Left lung (tissue), 10 donors: ENCODE measurements around the gene CUX1. TPM values are rescaled to one million over a fixed set of nuclear protein-coding genes. Genes with fewer than 3 reads are reported as not detected.
A peak's percentile ranks its signal among the peaks of the same experiment; 100 is the strongest.

Experiments used
- ATAC-seq: fragments of 200-7000 bp; cut with Tn5 transposase; one replicate; pipeline ENCODE4 v1.9.1; 2020; ENCODE audit warnings: moderate library complexity
- DNase-seq, 4 donors: peaks; one replicate each; pipeline ENCODE4 v3.0.0-alpha.2; 2013 to 2020
- H3K27ac ChIP-seq, 2 donors: fragments of 200-600 bp; sonication (generic) in 1 of 2; one replicate each; pipeline versions ENCODE4 v1.5.0 to v1.8.0; 2020 to 2021
- H3K27me3 ChIP-seq, 2 donors: fragments of 200-600 bp; sonication (generic) in 1 of 2; one replicate each; pipeline versions ENCODE4 v1.5.0 to v1.8.0; 2020 to 2021
- H3K36me3 ChIP-seq, 2 donors: fragments of 200-600 bp; sonication (generic) in 1 of 2; one replicate each; pipeline versions ENCODE4 v1.5.0 to v1.8.0; 2020 to 2021
- H3K4me1 ChIP-seq, 2 donors: fragments of 200-600 bp; one replicate each; pipeline ENCODE4 v1.8.0; 2021
- H3K4me3 ChIP-seq, 2 donors: fragments of 200-600 bp; sonication (generic) in 1 of 2; one replicate each; pipeline versions ENCODE4 v1.5.0 to v1.8.0; 2020 to 2021; ENCODE audit warnings: mild to moderate bottlenecking in 1 of 2
- H3K9me3 ChIP-seq, 2 donors: fragments of 200-600 bp; sonication (generic) in 1 of 2; one replicate each; pipeline versions ENCODE4 v1.5.0 to v1.8.0; 2020 to 2021
- CTCF ChIP-seq, 2 donors: fragments of 200-600 bp; sonication (generic) in 1 of 2; IDR thresholded peaks; one replicate each; pipeline versions ENCODE4 v1.5.0 to v1.8.0; 2021; ENCODE audit warnings: antibody characterized with exemption in 2 of 2
- intact Hi-C, 2 donors: fragments of 100-400 bp; cut with DNase I; formaldehyde crosslinking; loops; one replicate each; pipeline versions ENCODE4 v1.11.2 to v1.14.2; 2022
- polyA plus RNA-seq, 6 donors: library from polyadenylated mRNA; unstranded; fragments of 120-200 nt; gene quantifications; one replicate each; pipeline ENCODE4 v1.2.1, GENCODE V29; 2013; ENCODE audit not compliant: insufficient read length in 6 of 6
- total RNA-seq, 2 donors: library from RNA; stranded (reverse); fragmentation: NEBNext Ultra II Directional; extraction: Animal tissue kit (Norgen Biotek cat#: 25700); gene quantifications; one replicate each; pipeline ENCODE4 v1.2.1, GENCODE V29; 2021
- donor health status: DM: no; HTN: yes; CAD: no.
- donor health status: DM: no; HTN: no; CAD: no.

CUX1 gene
- total and polyA plus RNA-seq, 8 donors = 86.4 to 157 (median 96.4) TPM

GRCh38 chr7:102215256-102215655 is 397.8 kb downstream of the CUX1 start:
- Histone ChIP-seq H3K9me3 (no peaks in the 10 kb centered on the region), H3K4me3 (no peak overlapping the region), H3K36me3 (peaks cover 0 to 66% of the 10 kb centered on the region in 2 donors), H3K4me1 (no peaks in the 10 kb centered on the region), H3K27ac (no peak overlapping the region), H3K27me3 (no peaks in the 10 kb centered on the region)
- intact Hi-C loops = no loop called here
- ATAC-seq (no peak), DNase-seq (no peak)
- no peak for TF ChIP-seq CTCF (IDR thresholded peaks at IDR 0.05)

- Histone ChIP-seq H3K4me3 (no peak overlapping the region), H3K36me3 (peaks cover 0 to 64% of the 10 kb centered on the region in 2 donors), H3K9me3 (no peaks in the 10 kb centered on the region), H3K27ac (no peak overlapping the region), H3K4me1 (no peaks in the 10 kb centered on the region), H3K27me3 (no peaks in the 10 kb centered on the region)
- ATAC-seq (no peak), DNase-seq (no peak)
- intact Hi-C loops = no loop called here
- no peak for TF ChIP-seq CTCF (IDR thresholded peaks at IDR 0.05)
These were observed 398.3 kb downstream of the CUX1 start for GRCh38 chr7:102215711-102216110.

- intact Hi-C loops = no loop called here
- Histone ChIP-seq H3K27me3 (no peaks in the 10 kb centered on the region), H3K36me3 (peaks cover 0 to 54% of the 10 kb centered on the region in 2 donors), H3K4me3 (no peak overlapping the region), H3K9me3 (no peaks in the 10 kb centered on the region), H3K27ac (no peak overlapping the region), H3K4me1 (no peaks in the 10 kb centered on the region)
- DNase-seq (no peak), ATAC-seq (no peak)
- TF ChIP-seq CTCF (IDR thresholded peaks at IDR 0.05) = no peak
These were observed 399.3 kb downstream of the CUX1 start for GRCh38 chr7:102216573-102217314.

- Histone ChIP-seq H3K4me1 (no peaks in the 10 kb centered on the region), H3K27me3 (no peaks in the 10 kb centered on the region), H3K36me3 (peaks cover 0 to 38% of the 10 kb centered on the region in 2 donors), H3K9me3 (no peaks in the 10 kb centered on the region), H3K27ac (no peak overlapping the region), H3K4me3 (no peak overlapping the region)
- no peak for TF ChIP-seq CTCF (IDR thresholded peaks at IDR 0.05)
- intact Hi-C loops = no loop called here
- ATAC-seq = no peak
- no peak for DNase-seq
These were observed 402.9 kb downstream of the CUX1 start for GRCh38 chr7:102220229-102220850.

GRCh38 chr7:102220960-102221800 is 403.8 kb downstream of the CUX1 start:
- no peak for TF ChIP-seq CTCF (IDR thresholded peaks at IDR 0.05)
- H3K4me3 ChIP-seq = no peak overlapping the region
- peaks cover 0 to 30% of the 10 kb centered on the region in 2 donors for H3K36me3 ChIP-seq
- no peaks in the 10 kb centered on the region for H3K4me1 ChIP-seq
- ATAC-seq (no peak), DNase-seq (peak in 2 of 4 donors; percentile 9 to 18)
- no peak overlapping the region for H3K27ac ChIP-seq
- no peaks in the 10 kb centered on the region for H3K27me3 ChIP-seq
- intact Hi-C loops = no loop called here
- H3K9me3 ChIP-seq = no peaks in the 10 kb centered on the region
